Small intestine (tissue), 7 donors: ENCODE data around the gene SEMA4A. TPM values are rescaled to one million over a fixed set of nuclear protein-coding genes. Genes with fewer than 3 reads are reported as not detected.
A peak's percentile ranks its signal among the peaks of the same experiment; 100 is the strongest.
"Not testable (repeated sequence)": the region's sequence is repeated elsewhere in the genome, so short reads cannot be mapped to it uniquely, and the experiment has no call there.

Source experiments
- DNase-seq, 2 donors: peaks; one replicate each; pipeline versions ENCODE4 v3.0.0 to v3.0.0-alpha.2; 2013
- FAIRE-seq: peaks from 2 replicates; lab custom pipeline; 2012; peaks lifted over from hg19 to GRCh38; lab: Jason Lieb, UNC
- H3K27ac ChIP-seq, 3 donors: one replicate each; pipeline ENCODE4 v1.5.1; 2013; ENCODE audit warnings: low read length in 2 of 3, mild to moderate bottlenecking in 2 of 3, control low read depth in 1 of 3, inconsistent platforms in 1 of 3, low read depth in 1 of 3, moderate library complexity in 1 of 3
- H3K27me3 ChIP-seq, 3 donors: one replicate each; pipeline ENCODE4 v1.6.1; 2013; ENCODE audit warnings: low read length in 3 of 3, inconsistent platforms in 1 of 3; ENCODE audit not compliant: control insufficient read depth in 3 of 3, insufficient read depth in 3 of 3
- H3K36me3 ChIP-seq, 3 donors: one replicate each; pipeline ENCODE4 v1.6.1; 2013; ENCODE audit warnings: low read length in 3 of 3, inconsistent platforms in 1 of 3, low read depth in 1 of 3, mild to moderate bottlenecking in 1 of 3, moderate library complexity in 1 of 3; ENCODE audit not compliant: control insufficient read depth in 3 of 3, insufficient read depth in 2 of 3
- H3K4me1 ChIP-seq, 3 donors: one replicate each; pipeline ENCODE4 v1.6.1; 2013; ENCODE audit warnings: low read length in 2 of 3, inconsistent platforms in 1 of 3, low read depth in 1 of 3, mild to moderate bottlenecking in 1 of 3, moderate library complexity in 1 of 3; ENCODE audit not compliant: control insufficient read depth in 3 of 3, insufficient read depth in 2 of 3
- H3K4me3 ChIP-seq, 3 donors: one replicate each; pipeline ENCODE4 v1.5.1; 2013; ENCODE audit warnings: low read length in 3 of 3, control low read depth in 1 of 3, inconsistent platforms in 1 of 3, low read depth in 1 of 3, mild to moderate bottlenecking in 1 of 3, moderate library complexity in 1 of 3
- H3K9me3 ChIP-seq, 2 donors: one replicate each; pipeline ENCODE4 v1.6.1; 2013; ENCODE audit warnings: low read depth in 1 of 2, low read length in 1 of 2; ENCODE audit not compliant: control insufficient read depth in 2 of 2, insufficient read depth in 1 of 2
- WGBS, 3 donors: extraction: QIAGEN DNeasy Blood & Tissue Kit; methylation state at CpG; one replicate each; pipeline ENCODE4 v1.1.7; 2013; 5-methylcytosine and 5-hydroxymethylcytosine counted together
- polyA plus RNA-seq, 4 donors: library from polyadenylated mRNA; stranded (reverse) in 3 of 4; unstranded in 1 of 4; fragments of 200-250 nt in 3 of 4; fragments of 120-200 nt in 1 of 4; gene quantifications; one replicate each; pipeline versions ENCODE4 v1.2.1 to v1.2.3, GENCODE V29; 2013
- donor health status: healthy with polysubstance abuse.
- donor health status: control.
- donor health status: control.
- donor health status: Bipolar disorder and iron deficiency.
- donor health status: healthy.

The SEMA4A gene
- polyA plus RNA-seq, 4 donors: 0.89 to 7.7 (median 1.8) TPM

DNA sequence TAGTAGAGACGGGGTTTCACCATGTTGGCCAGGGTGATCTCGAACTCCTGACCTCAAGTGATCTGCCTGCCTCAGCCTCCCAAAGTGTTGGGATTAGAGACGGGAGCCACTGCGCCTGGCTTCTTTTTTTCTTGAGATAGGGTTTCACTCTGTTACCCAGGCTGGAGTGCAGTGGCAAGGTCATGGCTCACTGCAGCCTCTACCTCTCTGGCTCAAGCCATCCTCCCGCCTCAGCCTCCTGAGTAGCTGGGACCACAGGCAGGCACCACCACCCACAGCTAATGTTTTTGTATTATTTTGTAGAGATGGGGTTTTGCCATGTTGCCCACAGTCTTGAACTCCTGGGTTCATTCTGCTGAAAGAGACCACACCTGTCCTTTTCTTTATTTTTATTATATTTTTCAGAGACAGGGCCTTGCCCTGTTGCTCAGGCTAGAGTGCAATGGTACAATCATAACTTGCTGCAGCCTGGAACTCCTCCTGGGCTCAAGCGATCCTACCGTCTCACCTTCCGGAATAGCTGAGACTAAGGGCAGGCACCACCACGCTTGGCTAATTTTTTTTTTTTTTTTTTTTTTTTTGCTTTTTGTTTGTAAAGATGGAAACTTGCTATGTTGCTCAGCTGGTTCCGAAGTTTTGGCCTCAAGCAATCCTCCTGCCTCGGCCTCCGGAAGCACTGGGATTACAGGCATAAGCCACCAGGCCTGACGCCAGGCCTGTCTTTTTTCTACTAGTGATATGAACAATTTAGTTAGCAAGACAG is 35.8 kb upstream of the SEMA4A start:
- Histone ChIP-seq H3K36me3 (peaks cover 0 to 41% (median 0%) of the 10 kb centered on the region in 3 donors), H3K4me1 (peaks cover 3 to 60% (median 29%) of the 10 kb centered on the region in 3 donors), H3K27me3 (no peaks in the 10 kb centered on the region), H3K27ac (peak overlapping the region; percentile 86 to 91 (median 88)), H3K9me3 (no peaks in the 10 kb centered on the region), H3K4me3 (peak overlapping the region in 2 of 3 donors; percentile 35 to 47)
- FAIRE-seq (no peak), DNase-seq (no peak)
- WGBS, 3 donors: 38 to 49% (median 49%) methylated on average over 12 to 13 of the region's 13 CpGs

- peaks cover 3 to 67% (median 35%) of the 10 kb centered on the region in 3 donors for H3K4me1 ChIP-seq
These were observed 35.1 kb upstream of the SEMA4A start for GRCh38 chr1:156118177-156118868.

GRCh38 chr1:156119503-156120209 is 33.7 kb upstream of the SEMA4A start:
- WGBS, 3 donors: 37 to 61% (median 47%) methylated on average over 3 of the region's 3 CpGs
- FAIRE-seq (no peak), DNase-seq (peak; percentile 66 to 70)
- no peak overlapping the region for H3K4me3 ChIP-seq
- peaks cover 0 to 47% (median 0%) of the 10 kb centered on the region in 3 donors for H3K36me3 ChIP-seq
- no peaks in the 10 kb centered on the region for H3K27me3 ChIP-seq
- no peaks in the 10 kb centered on the region for H3K9me3 ChIP-seq
- peaks cover 3 to 70% (median 37%) of the 10 kb centered on the region in 3 donors for H3K4me1 ChIP-seq
- peak overlapping the region; percentile 58 to 64 (median 58) for H3K27ac ChIP-seq

More at GRCh38 chr1:156118177-156118868, 35.1 kb upstream of the SEMA4A start:
- no peaks in the 10 kb centered on the region for H3K27me3 ChIP-seq
- FAIRE-seq (no peak), DNase-seq (peak; percentile 83 to 89)
- no peaks in the 10 kb centered on the region for H3K9me3 ChIP-seq
- peak overlapping the region in 2 of 3 donors; percentile 35 to 47 for H3K4me3 ChIP-seq
- WGBS, 3 donors: 12 to 47% (median 17%) methylated on average over 8 of the region's 8 CpGs
- H3K36me3 ChIP-seq: peaks cover 0 to 45% (median 0%) of the 10 kb centered on the region in 3 donors
- peak overlapping the region; percentile 86 to 91 (median 88) for H3K27ac ChIP-seq

GRCh38 chr1:156120318-156120717 is 33.1 kb upstream of the SEMA4A start:
- Histone ChIP-seq H3K27me3 (no peaks in the 10 kb centered on the region), H3K27ac (peak overlapping the region; percentile 58 to 76 (median 58)), H3K36me3 (peaks cover 0 to 45% (median 0%) of the 10 kb centered on the region in 3 donors), H3K4me1 (peaks cover 3 to 77% (median 38%) of the 10 kb centered on the region in 3 donors), H3K4me3 (no peak overlapping the region), H3K9me3 (no peaks in the 10 kb centered on the region)
- FAIRE-seq (no peak), DNase-seq (no peak)
- 71 to 87% (median 87%) methylated on average over 3 of the region's 3 CpGs for WGBS, 3 donors

DNA sequence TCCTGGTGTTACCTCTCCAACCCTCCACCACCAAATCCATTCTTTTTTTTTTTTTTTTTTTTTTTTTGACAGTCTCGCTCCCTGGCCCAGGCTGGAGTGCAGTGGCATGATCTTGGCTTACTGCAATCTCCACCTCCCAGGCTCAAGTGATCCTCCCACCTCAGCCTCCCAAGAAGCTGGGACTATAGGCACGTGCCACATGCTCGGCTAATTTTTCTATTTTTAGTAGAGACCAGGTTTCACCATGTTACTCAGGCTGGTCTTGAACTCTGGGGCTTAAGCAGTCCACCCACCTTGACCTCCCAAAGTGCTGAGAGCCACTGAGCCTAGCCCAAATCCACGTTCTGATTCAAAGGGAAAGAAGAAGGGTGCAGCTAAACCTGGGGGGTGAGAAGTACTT is 32.4 kb upstream of the SEMA4A start:
- H3K27ac ChIP-seq: peak overlapping the region in 1 of 3 donors; percentile 76
- WGBS, 3 donors: 36 to 48% (median 46%) methylated on average over 3 to 4 of the region's 4 CpGs
- peaks cover 3 to 84% (median 38%) of the 10 kb centered on the region in 3 donors for H3K4me1 ChIP-seq
- not testable (repeated sequence) for FAIRE-seq, H3K9me3 ChIP-seq, H3K27me3 ChIP-seq, DNase-seq, H3K4me3 ChIP-seq
- peaks cover 0 to 47% (median 0%) of the 10 kb centered on the region in 3 donors for H3K36me3 ChIP-seq

DNA sequence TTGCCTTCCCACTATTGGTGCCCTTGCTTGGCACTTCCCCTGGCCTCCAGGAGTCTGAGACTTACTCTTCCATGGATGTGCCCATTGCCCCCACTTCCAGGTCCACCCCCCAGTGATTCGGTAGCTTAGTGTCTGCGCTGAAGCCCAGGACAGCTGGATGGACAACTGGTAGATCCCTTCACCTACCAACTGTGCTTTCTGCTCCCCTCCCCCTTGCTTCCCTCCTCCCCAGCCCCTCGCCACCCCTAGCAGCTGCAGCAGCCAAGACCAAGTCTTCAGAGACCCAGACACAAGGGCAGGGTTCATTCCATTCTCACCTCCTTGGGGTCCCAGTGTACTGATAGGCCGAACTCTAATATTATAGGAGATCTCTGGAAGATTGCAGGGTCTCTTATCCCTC is 31.9 kb upstream of the SEMA4A start:
- FAIRE-seq: no peak
- H3K27ac ChIP-seq: peak overlapping the region; percentile 24 to 91 (median 76)
- WGBS, 3 donors: 72 to 78% (median 77%) methylated on average over 4 of the region's 4 CpGs

GRCh38 chr1:156122086-156122485 is 31.3 kb upstream of the SEMA4A start:
- WGBS, 3 donors: 43 to 54% (median 46%) methylated on average over 4 of the region's 4 CpGs

More for the DNA sequence above, 31.9 kb upstream of the SEMA4A start:
- Histone ChIP-seq H3K27me3 (no peaks in the 10 kb centered on the region), H3K4me1 (peaks cover 6 to 88% (median 38%) of the 10 kb centered on the region in 3 donors), H3K9me3 (no peaks in the 10 kb centered on the region), H3K36me3 (peaks cover 0 to 51% (median 0%) of the 10 kb centered on the region in 3 donors), H3K4me3 (peak overlapping the region in 1 of 3 donors; percentile 5)
- no peak for DNase-seq

More at GRCh38 chr1:156122086-156122485, 31.3 kb upstream of the SEMA4A start:
- FAIRE-seq (no peak), DNase-seq (no peak)
- peaks cover 6 to 94% (median 43%) of the 10 kb centered on the region in 3 donors for H3K4me1 ChIP-seq
- no peaks in the 10 kb centered on the region for H3K27me3 ChIP-seq
- no peak overlapping the region for H3K4me3 ChIP-seq
- H3K36me3 ChIP-seq: peaks cover 0 to 57% (median 0%) of the 10 kb centered on the region in 3 donors
- peak overlapping the region; percentile 91 to 97 (median 95) for H3K27ac ChIP-seq
- H3K9me3 ChIP-seq: no peaks in the 10 kb centered on the region
